SK-N-SH (cell line): Measurements from ENCODE around the gene KDM4C. TPM values are rescaled to one million over a fixed set of nuclear protein-coding genes. Genes with fewer than 3 reads are reported as not detected.

ENCODE experiments used
- CTCF ChIA-PET: fragments of 300-600, 350-600 bp; formaldehyde crosslinking; extraction: SDS; loops from one replicate; lab custom pipeline; 2021; lab: Yijun Ruan, JAX
- POLR2A ChIA-PET: fragments of 350-600 bp; sonication (Branson Sonifier 250); formaldehyde crosslinking; extraction: SDS; loops from one replicate; lab custom pipeline; 2020; ENCODE audit warnings: antibody characterized with exemption, inconsistent platforms; lab: Yijun Ruan, JAX
- DNase-seq: peaks from one replicate; pipeline ENCODE4 v3.0.0; 2012
- H2AFZ ChIP-seq: fragments of 200-600 bp; sonication (generic); 2 replicates; pipeline ENCODE4 v1.8.1; 2016; ENCODE audit warnings: antibody characterized with exemption, mild to moderate bottlenecking, low read depth
- H3F3A ChIP-seq: fragments of 200-600 bp; sonication (generic); replicated peaks from 2 replicates; pipeline ENCODE3; 2016; ENCODE audit warnings: antibody characterized with exemption, mild to moderate bottlenecking; ENCODE audit not compliant: insufficient read depth
- H3K27ac ChIP-seq, 2 experiments: fragments of 200-500 bp in 1 of 2; fragments of 200-600 bp in 1 of 2; sonication (Bioruptor generic) in 1 of 2; sonication (generic), shearing (Covaris generic) in 1 of 2; 2 replicates each; pipeline versions ENCODE4 v1.5.1 to v1.6.1; 2014 to 2016; ENCODE audit warnings: low read depth in 2 of 2, inconsistent platforms in 1 of 2, low read length in 1 of 2, mild to moderate bottlenecking in 1 of 2, mixed read lengths in 1 of 2
- H3K27me3 ChIP-seq: fragments of 200-600 bp; sonication (generic), shearing (Covaris generic); 2 replicates; pipeline ENCODE4 v1.6.1; 2016; ENCODE audit warnings: mixed run types; ENCODE audit not compliant: insufficient read depth
- H3K36me3 ChIP-seq, 2 experiments: fragments of 200-500 bp in 1 of 2; fragments of 200-600 bp in 1 of 2; sonication (Bioruptor generic) in 1 of 2; sonication (generic) in 1 of 2; replicated peaks in 1 of 2; 2 replicates each; pipeline versions ENCODE3 to v1.5.1; 2014 to 2016; ENCODE audit warnings: low read length in 1 of 2, mild to moderate bottlenecking in 1 of 2; ENCODE audit not compliant: insufficient read depth in 2 of 2, control insufficient read depth in 1 of 2
- H3K4me1 ChIP-seq, 2 experiments: fragments of 200-500 bp in 1 of 2; fragments of 200-600 bp in 1 of 2; sonication (Bioruptor generic) in 1 of 2; sonication (generic), shearing (Covaris generic) in 1 of 2; 2 replicates each; pipeline versions ENCODE4 v1.5.1 to v1.6.1; 2014 to 2016; ENCODE audit warnings: low read depth in 1 of 2, low read length in 1 of 2, mixed run types in 1 of 2; ENCODE audit not compliant: insufficient read depth in 2 of 2, control insufficient read depth in 1 of 2
- H3K4me2 ChIP-seq: fragments of 200-600 bp; sonication (generic), shearing (Covaris generic); 2 replicates; pipeline ENCODE4 v1.6.1; 2017; ENCODE audit warnings: mixed run types
- H3K4me3 ChIP-seq, 2 experiments: fragments of 200-500 bp in 1 of 2; fragments of 200-600 bp in 1 of 2; sonication (Bioruptor generic) in 1 of 2; sonication (generic), shearing (Covaris generic) in 1 of 2; 2 replicates each; pipeline versions ENCODE4 v1.5.1 to v1.8.1; 2014 to 2016; ENCODE audit warnings: low read depth in 2 of 2, inconsistent platforms in 1 of 2, low read length in 1 of 2, mild to moderate bottlenecking in 1 of 2, mixed read lengths in 1 of 2, moderate library complexity in 1 of 2
- H3K79me2 ChIP-seq: fragments of 200-600 bp; sonication (generic); 2 replicates; pipeline ENCODE4 v1.8.1; 2017; ENCODE audit warnings: mild to moderate bottlenecking; ENCODE audit not compliant: insufficient read depth
- H3K9ac ChIP-seq: fragments of 200-600 bp; sonication (generic); 2 replicates; pipeline ENCODE4 v1.6.1; 2017; ENCODE audit warnings: mixed run types
- H3K9me2 ChIP-seq: fragments of 200-600 bp; sonication (generic); 2 replicates; pipeline ENCODE4 v1.6.1; 2017; ENCODE audit warnings: mixed run types
- H3K9me3 ChIP-seq: fragments of 200-600 bp; sonication (generic); 2 replicates; pipeline ENCODE4 v1.6.1; 2017; ENCODE audit warnings: mixed run types, mild to moderate bottlenecking, moderate library complexity
- H4K20me1 ChIP-seq: fragments of 200-600 bp; sonication (generic); 2 replicates; pipeline ENCODE4 v1.6.1; 2017; ENCODE audit warnings: mild to moderate bottlenecking, mixed run types; ENCODE audit not compliant: insufficient read depth
- ELF1 ChIP-seq: IDR thresholded peaks from 2 replicates; pipeline ENCODE4 v1.4.0; 2012
- EP300 ChIP-seq, 2 experiments: IDR thresholded peaks; 2 replicates each; pipeline versions ENCODE4 v1.4.0 to v1.6.1; 2012; ENCODE audit warnings: borderline replicate concordance in 1 of 2, low read depth in 1 of 2, low read length in 1 of 2
- FOXJ3 ChIP-seq: sonication (generic); formaldehyde crosslinking; IDR thresholded peaks from 2 replicates; pipeline ENCODE4 v1.5.1; 2020; ENCODE audit warnings: mild to moderate bottlenecking, missing genetic modification reagents
- GATA2 ChIP-seq: sonication (generic); formaldehyde crosslinking; IDR thresholded peaks from 2 replicates; pipeline ENCODE4 v1.5.0; 2020; ENCODE audit warnings: mild to moderate bottlenecking, missing genetic modification reagents
- MAX ChIP-seq: IDR thresholded peaks from 2 replicates; pipeline ENCODE4 v1.4.0; 2012; ENCODE audit warnings: low read depth
- MEF2A ChIP-seq: IDR thresholded peaks from 2 replicates; pipeline ENCODE4 v1.4.0; 2012; ENCODE audit warnings: low read depth, borderline replicate concordance
- REST ChIP-seq: IDR thresholded peaks from 2 replicates; pipeline ENCODE4 v1.6.1; 2012; ENCODE audit warnings: mild to moderate bottlenecking, low read depth, low read length, moderate library complexity
- RFX5 ChIP-seq: IDR thresholded peaks from 2 replicates; pipeline ENCODE4 v1.6.1; 2012; ENCODE audit warnings: mild to moderate bottlenecking, improper control_type of control experiment, low read length
- RXRA ChIP-seq: IDR thresholded peaks from 2 replicates; pipeline ENCODE4 v1.4.0; 2012; ENCODE audit warnings: low read depth, mild to moderate bottlenecking, borderline replicate concordance
- SIN3A ChIP-seq: IDR thresholded peaks from 2 replicates; pipeline ENCODE4 v1.6.1; 2012; ENCODE audit warnings: low read depth, mild to moderate bottlenecking, low read length, moderate library complexity, borderline replicate concordance
- SMC3 ChIP-seq: IDR thresholded peaks from 2 replicates; pipeline ENCODE4 v1.6.1; 2012; ENCODE audit warnings: low read depth, low read length, improper control_type of control experiment
- TCF12 ChIP-seq: IDR thresholded peaks from 2 replicates; pipeline ENCODE4 v1.4.0; 2012
- TEAD4 ChIP-seq: IDR thresholded peaks from 2 replicates; pipeline ENCODE4 v1.4.0; 2012; ENCODE audit warnings: mild to moderate bottlenecking, borderline replicate concordance; ENCODE audit not compliant: insufficient read depth
- ZBTB33 ChIP-seq: IDR thresholded peaks from 2 replicates; pipeline ENCODE4 v1.4.0; 2012; ENCODE audit warnings: low read depth, borderline replicate concordance
- WGBS: methylation state at CpG from one replicate; pipeline ENCODE4 v1.1.6; 2017; ENCODE audit warnings: low lambda C conversion rate; 5-methylcytosine and 5-hydroxymethylcytosine counted together
- polyA plus RNA-seq, 3 experiments: library from polyadenylated mRNA; depleted of rRNA; stranded (reverse); fragments of >200 nt; gene quantifications; 2 replicates each; pipeline ENCODE4 v1.2.3, GENCODE V29; 2012
- TF ChIP-seq, protein P1 (sequence below): fragments of 200-600 bp; sonication (generic); IDR thresholded peaks from 2 replicates; pipeline ENCODE4 v1.6.1; 2017; ENCODE audit warnings: antibody characterized with exemption, mild to moderate bottlenecking, moderate library complexity
- TF ChIP-seq, protein P2 (sequence below): fragments of 150-350 bp; IDR thresholded peaks from 2 replicates; pipeline ENCODE4 v1.6.1; 2016; ENCODE audit warnings: mild to moderate bottlenecking, low read depth, low read length

Gene KDM4C
- polyA plus RNA-seq, 1 of the 3 experiments (the other 2 are of a cell fraction), result 9.4 TPM

DNA sequence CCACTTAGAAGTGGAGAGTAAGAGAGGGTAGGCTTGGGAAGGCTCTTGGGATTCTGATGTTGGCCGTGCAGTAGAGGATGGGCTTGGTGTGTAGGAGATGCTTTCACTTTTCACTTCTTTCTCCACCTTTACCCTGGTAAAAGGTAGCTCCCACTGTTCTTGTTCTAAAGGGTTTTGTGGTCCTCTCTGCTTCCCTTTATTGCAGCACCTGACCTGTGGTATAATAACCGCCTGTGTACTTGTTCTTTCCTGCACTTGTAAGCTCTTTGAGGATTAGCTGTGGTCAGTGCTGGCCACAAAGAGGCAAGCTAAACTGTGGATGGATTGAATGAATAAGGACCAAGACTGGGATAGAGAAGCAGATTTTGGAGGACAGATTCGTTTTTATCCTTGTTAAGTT is 25.2 kb downstream of the KDM4C start:
- Histone ChIP-seq H3K9ac (no peak overlapping the region), H3K27ac (no peak overlapping the region), H2AFZ (no peak overlapping the region), H3K36me3 (no peaks in the 10 kb centered on the region), H3K79me2 (peaks cover 46% of the 10 kb centered on the region), H3F3A (no peaks in the 10 kb centered on the region), H3K4me1 (peaks cover 14 to 19% of the 10 kb centered on the region in 2 experiments; a peak in 3 of 4 replicates), H4K20me1 (peaks cover 13% of the 10 kb centered on the region), H3K4me2 (no peak overlapping the region), H3K9me3 (no peaks in the 10 kb centered on the region), H3K27me3 (no peaks in the 10 kb centered on the region), H3K4me3 (no peak overlapping the region)
- POLR2A ChIA-PET, result no interaction called here
- 92% methylated on average over 3 of the region's 3 CpGs for WGBS
- CTCF ChIA-PET, result no interaction called here
- no peak for TF ChIP-seq RXRA
- TF ChIP-seq, protein P1, sequence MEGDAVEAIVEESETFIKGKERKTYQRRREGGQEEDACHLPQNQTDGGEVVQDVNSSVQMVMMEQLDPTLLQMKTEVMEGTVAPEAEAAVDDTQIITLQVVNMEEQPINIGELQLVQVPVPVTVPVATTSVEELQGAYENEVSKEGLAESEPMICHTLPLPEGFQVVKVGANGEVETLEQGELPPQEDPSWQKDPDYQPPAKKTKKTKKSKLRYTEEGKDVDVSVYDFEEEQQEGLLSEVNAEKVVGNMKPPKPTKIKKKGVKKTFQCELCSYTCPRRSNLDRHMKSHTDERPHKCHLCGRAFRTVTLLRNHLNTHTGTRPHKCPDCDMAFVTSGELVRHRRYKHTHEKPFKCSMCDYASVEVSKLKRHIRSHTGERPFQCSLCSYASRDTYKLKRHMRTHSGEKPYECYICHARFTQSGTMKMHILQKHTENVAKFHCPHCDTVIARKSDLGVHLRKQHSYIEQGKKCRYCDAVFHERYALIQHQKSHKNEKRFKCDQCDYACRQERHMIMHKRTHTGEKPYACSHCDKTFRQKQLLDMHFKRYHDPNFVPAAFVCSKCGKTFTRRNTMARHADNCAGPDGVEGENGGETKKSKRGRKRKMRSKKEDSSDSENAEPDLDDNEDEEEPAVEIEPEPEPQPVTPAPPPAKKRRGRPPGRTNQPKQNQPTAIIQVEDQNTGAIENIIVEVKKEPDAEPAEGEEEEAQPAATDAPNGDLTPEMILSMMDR, result no peak
- TF ChIP-seq EP300 (IDR thresholded peaks at IDR 0.05; ENCODE audit: borderline replicate concordance in 1 of 2, low read depth in 1 of 2, low read length in 1 of 2), result no peak
- no peak for TF ChIP-seq SMC3
- TF ChIP-seq GATA2, result no peak
- TF ChIP-seq REST, result no peak
- no peak for TF ChIP-seq ZBTB33
- TF ChIP-seq SIN3A, result no peak
- no peak for TF ChIP-seq RFX5
- no peak for TF ChIP-seq MAX
- TF ChIP-seq ELF1, result no peak
- no peak for TF ChIP-seq TEAD4
- TF ChIP-seq, protein P2, sequence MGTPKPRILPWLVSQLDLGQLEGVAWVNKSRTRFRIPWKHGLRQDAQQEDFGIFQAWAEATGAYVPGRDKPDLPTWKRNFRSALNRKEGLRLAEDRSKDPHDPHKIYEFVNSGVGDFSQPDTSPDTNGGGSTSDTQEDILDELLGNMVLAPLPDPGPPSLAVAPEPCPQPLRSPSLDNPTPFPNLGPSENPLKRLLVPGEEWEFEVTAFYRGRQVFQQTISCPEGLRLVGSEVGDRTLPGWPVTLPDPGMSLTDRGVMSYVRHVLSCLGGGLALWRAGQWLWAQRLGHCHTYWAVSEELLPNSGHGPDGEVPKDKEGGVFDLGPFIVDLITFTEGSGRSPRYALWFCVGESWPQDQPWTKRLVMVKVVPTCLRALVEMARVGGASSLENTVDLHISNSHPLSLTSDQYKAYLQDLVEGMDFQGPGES, result no peak
- TF ChIP-seq TCF12, result no peak
- no peak for TF ChIP-seq FOXJ3 (CRISPR knock-in tag)
- no peak for TF ChIP-seq MEF2A
- TF ChIP-seq, all 33 proteins: peak for 0
- DNase-seq, result no peak
- no peaks in the 10 kb centered on the region for H3K9me2 ChIP-seq
